ENCODE measurements around the gene ATOSB. TPM values are rescaled to one million over a fixed set of nuclear protein-coding genes. Genes with fewer than 3 reads are reported as not detected.
A peak's percentile ranks its signal among the peaks of the same experiment; 100 is the strongest.

The ATOSB gene
- total RNA-seq, 1 donor: 22.1 TPM

DNA sequence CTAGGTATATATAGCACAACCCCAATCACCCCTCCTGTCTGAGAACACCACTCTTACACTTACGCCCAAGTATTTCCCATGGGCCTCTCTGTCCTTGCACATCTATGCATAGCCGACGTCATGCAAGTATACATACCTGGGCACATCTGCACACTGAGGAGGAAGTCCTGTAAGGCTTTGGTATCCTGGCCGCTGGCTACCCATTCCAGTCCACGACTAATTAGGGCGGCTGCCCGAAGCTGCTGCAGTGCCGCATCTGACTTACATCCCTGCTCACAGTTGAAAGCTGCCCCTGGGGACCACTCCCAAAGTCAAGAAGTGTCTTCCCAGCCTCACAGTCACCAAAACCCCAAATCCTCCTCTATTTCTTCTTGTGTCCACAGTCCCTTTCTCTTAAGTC is 40.9 kb downstream of the ATOSB start:
- DNase-seq (ENCODE audit: low read depth): no peak
- TF ChIP-seq, protein P1, sequence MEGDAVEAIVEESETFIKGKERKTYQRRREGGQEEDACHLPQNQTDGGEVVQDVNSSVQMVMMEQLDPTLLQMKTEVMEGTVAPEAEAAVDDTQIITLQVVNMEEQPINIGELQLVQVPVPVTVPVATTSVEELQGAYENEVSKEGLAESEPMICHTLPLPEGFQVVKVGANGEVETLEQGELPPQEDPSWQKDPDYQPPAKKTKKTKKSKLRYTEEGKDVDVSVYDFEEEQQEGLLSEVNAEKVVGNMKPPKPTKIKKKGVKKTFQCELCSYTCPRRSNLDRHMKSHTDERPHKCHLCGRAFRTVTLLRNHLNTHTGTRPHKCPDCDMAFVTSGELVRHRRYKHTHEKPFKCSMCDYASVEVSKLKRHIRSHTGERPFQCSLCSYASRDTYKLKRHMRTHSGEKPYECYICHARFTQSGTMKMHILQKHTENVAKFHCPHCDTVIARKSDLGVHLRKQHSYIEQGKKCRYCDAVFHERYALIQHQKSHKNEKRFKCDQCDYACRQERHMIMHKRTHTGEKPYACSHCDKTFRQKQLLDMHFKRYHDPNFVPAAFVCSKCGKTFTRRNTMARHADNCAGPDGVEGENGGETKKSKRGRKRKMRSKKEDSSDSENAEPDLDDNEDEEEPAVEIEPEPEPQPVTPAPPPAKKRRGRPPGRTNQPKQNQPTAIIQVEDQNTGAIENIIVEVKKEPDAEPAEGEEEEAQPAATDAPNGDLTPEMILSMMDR (IDR thresholded peaks at IDR 0.05; ENCODE audit: insufficient read depth, low read length): no peak
- no peak overlapping the region for H3K4me3 ChIP-seq (ENCODE audit: low read depth, low read length)

- TF ChIP-seq, protein P1 (IDR thresholded peaks at IDR 0.05; ENCODE audit: insufficient read depth, low read length): no peak
- no peak for DNase-seq (ENCODE audit: low read depth)
Measured at GRCh38 chr9:35074141-35074540, 41.5 kb downstream of the ATOSB start.

DNA sequence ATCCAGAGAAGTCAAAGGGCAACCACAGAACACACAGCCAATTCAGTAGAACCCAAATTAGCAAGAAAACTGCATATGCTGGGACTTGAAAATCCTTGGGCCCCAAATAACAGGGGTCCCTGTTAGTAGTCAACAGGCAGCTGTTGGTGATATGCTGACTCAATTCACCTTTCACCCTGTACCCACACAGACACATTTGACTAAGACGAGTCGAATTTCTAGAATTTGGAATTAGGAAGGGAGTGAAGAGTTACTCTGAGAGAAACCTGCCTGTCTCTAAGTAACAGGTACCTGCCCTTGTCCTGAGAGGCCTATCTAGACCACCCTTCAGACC is 42.4 kb downstream of the ATOSB start:
- TF ChIP-seq, protein P1 (IDR thresholded peaks at IDR 0.05; ENCODE audit: insufficient read depth, low read length): no peak
- H3K4me3 ChIP-seq (ENCODE audit: low read depth, low read length): peak overlapping the region; percentile 42
- no peak for DNase-seq (ENCODE audit: low read depth)

More at GRCh38 chr9:35074141-35074540, 41.5 kb downstream of the ATOSB start:
- H3K4me3 ChIP-seq (ENCODE audit: low read depth, low read length): no peak overlapping the region

DNA sequence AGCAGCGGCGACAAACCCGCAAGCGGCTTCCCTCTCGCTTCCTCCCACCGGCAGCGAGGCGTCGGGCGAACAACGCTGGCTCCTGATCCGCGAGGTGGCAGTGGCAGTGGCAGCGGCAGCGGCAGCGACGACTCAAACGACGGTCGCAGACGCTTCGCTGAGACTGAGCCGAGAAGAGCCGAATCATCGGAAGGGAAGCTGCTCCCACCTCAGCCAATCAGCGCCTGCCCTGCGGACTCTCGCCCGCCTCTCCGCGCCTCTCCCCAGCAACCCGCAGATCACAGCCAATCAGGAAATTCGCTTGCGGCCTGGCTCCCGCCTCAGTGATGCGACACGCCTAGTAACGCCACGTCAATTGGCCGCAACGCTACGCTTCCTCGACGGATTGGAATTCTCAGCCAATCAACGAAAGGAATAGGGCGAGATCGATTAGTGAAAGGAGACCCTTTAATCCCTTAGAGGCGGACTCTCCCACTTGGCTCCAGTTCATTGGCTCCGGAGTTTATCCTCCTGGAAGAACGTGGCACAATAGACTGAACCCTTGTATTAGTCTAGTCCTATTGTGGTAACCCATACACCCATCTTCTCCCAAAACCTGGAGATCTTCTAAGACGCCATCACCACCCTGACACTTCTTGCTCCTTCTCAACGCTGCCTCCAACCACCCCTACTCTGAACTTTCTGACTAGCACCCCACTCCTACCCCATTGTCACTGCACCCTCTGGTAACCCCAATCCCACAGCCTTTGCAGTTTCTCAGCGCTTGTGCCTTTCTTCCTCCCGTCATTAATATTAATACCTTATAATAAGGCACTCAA is 43.0 kb downstream of the ATOSB start, which contains the start of gene VCP:
VCP (minus strand) TSS at position 165 of the 818 bp plus-strand sequence. CDS start 272 bp downstream, outside the sequence.
- H3K4me3 ChIP-seq (ENCODE audit: low read depth, low read length): peak within 1 kb of the TSS; percentile 90
- DNase-seq (ENCODE audit: low read depth): peak; percentile 99
- TF ChIP-seq, protein P1 (IDR thresholded peaks at IDR 0.05; ENCODE audit: insufficient read depth, low read length): no peak

- H3K4me3 ChIP-seq (ENCODE audit: low read depth, low read length): peak overlapping the region; percentile 90
- peak; percentile 83 for DNase-seq (ENCODE audit: low read depth)
- TF ChIP-seq, protein P1 (IDR thresholded peaks at IDR 0.05; ENCODE audit: insufficient read depth, low read length): peak; percentile 9
Measured at GRCh38 chr9:35071814-35072460, 43.7 kb downstream of the ATOSB start.

- H3K4me3 ChIP-seq (ENCODE audit: low read depth, low read length): peak overlapping the region; percentile 90
- peak; percentile 38 for DNase-seq (ENCODE audit: low read depth)
- TF ChIP-seq, protein P1 (IDR thresholded peaks at IDR 0.05; ENCODE audit: insufficient read depth, low read length): no peak
Measured at GRCh38 chr9:35070823-35071813, 44.5 kb downstream of the ATOSB start.
